ENCODE measurements around the gene ZNF679.
A peak's percentile ranks its signal among the peaks of the same experiment; 100 is the strongest.
"Not testable (repeated sequence)": the region's sequence is repeated elsewhere in the genome, so short reads cannot be mapped to it uniquely, and the experiment has no call there.

The ZNF679 gene

DNA sequence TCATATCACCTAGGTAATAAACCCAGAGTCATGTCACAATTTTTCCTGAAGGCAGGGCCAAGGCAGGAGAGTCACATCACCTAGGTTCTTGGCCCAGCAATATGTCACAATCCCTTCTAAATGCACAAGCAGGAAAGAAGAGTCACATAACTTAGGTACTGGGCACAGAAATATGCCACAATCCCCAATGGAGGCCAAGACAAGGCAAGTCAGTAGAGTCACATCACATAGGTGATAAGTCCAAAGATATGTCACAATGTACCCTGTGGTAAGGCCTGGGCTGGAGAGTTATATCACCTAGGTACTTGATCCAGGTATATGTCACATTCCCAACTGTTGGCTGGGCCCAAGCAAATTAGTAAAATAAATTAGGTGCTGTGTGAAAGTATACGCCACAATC is at the start of gene ZNF679:
TSS of gene ZNF679 (plus strand) at position 301 of the 400 bp plus-strand sequence. CDS start 20,644 bp downstream, outside the sequence.
- DNase-seq: not testable (repeated sequence)

DNA sequence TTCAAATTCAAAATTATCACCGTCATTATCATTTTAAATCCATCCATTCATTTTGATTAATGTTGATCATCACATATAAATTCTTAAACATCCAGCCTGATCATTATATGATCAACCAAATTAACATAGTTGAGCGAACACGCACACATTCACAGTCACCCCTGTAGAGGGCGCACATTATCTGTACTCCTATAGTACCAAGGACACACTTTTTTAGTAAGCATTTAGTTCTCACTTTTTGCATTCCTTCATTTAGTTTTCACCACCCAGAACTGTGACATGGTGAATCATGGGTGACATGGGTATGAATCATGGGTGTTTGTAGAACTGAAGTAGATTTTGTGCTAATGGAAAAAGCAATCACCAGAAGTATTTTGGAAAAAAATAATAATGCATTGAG is 47.3 kb upstream of the ZNF679 start:
- DNase-seq: peak; percentile 6

GRCh38 chr7:64181586-64181985 is 46.7 kb upstream of the ZNF679 start:
- no peak for DNase-seq

DNA sequence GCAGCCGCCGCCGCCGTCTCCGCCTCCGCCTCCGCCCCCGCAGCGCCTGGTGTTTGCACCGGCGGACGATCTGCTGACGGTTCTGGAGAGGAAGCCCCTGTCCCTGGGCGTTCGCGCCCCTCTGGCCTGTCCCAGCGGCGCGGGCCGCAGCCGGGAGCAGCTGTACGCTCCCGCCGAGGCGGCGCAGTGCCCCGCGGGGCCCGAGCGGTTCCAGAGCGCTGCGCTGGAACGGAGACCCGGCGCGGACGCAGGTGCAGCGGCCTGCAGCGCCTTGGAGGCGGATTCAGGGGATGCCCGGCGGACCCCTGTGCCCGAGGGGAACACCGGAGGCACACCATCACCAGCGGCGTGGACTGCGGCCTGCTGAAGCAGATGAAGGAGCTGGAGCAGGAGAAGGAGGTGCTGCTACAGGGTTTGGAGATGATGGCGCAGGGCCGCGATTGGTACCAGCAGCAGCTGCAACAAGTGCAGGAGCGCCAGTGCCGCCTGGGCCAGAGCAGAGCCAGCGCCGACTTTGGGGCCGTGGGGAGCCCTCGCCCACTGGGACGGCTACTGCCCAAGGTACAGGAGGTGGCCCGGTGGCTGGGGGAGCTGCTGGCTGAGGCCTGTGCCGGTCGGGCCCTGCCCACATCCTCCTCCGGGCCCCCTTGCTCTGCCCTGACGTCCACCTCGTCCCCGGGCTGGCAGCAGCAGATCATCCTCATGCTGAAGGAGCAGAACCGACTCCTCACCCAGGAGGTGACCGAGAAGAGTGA is 46.1 kb upstream of the ZNF679 start:
- DNase-seq: no peak

DNA sequence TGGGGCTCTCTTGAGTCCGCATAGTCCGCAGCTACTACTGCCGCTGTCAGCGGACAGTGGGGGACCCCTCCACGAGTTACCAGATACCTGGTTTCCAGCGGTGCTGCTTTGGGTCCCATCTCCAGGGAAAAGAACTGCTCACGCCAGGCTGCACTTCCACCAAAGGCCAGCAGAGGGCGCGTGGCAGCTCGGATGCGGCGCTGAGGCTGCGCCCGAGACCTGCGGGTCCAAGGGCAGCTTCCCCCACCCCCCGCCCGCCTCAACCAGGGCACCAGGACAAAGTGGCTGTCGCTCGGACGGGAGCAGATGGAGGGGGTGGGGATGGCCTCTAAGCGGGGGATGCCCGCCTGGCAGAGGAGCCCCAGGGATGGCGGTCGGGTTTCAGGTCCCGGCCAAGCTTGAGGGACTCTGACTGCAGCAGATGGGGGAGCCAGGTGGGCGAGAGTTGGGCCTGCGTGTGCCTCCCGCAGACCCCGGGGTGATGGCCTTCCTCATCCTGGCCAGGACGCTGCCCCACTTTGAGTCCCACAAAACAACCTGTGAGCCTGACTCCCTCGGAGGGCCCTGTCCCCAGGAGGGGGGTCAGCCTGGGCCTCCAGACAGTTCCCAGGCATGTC is 45.0 kb upstream of the ZNF679 start:
- peak; percentile 31 for DNase-seq

DNA sequence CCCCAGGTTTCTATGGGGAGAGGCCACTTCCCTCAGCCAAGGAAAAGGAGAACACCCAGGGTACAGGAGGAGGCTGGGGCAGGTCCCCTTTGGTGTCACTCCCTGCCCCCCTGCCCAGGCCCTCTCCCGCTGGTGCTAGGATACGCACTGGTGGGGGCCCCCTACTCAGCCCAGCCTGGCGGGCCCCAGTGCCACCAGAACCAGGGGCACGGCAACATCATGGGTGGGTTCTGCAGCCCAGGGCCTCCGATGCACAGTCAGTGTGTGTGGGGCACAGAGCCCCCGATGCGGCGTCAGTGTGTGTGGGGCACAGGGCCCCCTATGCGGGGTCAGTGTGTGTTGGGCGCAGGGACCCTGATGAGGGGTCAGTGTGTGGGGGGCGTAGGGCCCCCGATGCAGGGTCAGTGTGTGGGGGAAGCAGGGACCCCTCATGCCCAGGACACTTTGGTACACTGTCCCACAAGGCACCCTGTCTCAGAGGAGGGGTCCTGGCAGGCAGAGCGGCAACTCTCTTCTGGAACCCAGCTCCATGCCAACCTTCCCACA is 44.4 kb upstream of the ZNF679 start:
- no peak for DNase-seq

DNA sequence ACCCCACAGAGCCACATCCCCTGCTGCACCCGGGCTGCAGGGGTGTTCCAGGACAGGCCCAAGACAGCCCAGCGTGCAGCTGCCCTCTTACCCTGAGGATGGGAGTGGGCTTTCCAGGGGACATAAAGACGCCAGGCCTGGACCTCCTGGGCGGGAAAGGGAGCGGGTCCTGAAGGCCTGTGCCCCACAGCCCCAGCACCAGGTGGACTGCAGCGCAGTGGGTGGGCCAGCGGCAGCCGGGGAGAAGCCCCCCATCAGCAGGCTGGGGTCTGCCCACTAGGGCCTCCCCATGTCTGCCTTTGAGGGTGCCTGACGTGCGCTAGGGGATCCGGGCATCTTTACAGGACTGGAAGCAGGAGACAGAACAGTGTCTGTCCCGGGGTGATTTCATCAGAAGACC is 43.9 kb upstream of the ZNF679 start:
- DNase-seq: no peak

GRCh38 chr7:64187408-64187807 is 40.9 kb upstream of the ZNF679 start:
- DNase-seq: no peak

DNA sequence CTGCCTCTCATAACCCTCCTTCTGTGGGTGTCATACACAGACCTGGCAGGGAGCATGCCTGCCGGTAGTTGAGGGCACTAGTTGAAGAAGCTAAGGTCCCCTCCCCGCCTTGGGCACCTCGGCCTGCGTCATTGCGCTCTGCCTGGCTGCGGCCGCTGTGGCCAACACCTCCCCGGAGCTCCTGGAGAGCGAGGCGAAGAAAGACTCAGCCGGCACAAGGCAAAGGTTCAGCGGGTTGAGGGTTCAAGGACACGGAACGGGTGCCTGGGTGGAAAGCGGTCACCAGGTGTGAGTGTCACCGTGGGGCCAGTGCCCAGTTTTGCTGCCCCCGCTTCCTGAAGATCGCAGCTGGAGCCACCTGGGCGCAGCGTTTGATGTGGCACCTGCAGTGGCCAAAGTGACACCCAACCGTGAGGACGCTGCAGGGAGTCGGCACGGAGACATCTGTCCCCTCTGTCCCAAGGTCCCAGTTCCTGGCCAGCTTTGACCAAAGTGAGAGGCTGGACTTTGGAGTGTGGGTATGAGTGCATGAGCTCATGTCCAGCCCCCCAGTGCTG is 36.0 kb upstream of the ZNF679 start:
- DNase-seq: no peak

GRCh38 chr7:64192775-64193174 is 35.5 kb upstream of the ZNF679 start:
- DNase-seq: no peak

DNA sequence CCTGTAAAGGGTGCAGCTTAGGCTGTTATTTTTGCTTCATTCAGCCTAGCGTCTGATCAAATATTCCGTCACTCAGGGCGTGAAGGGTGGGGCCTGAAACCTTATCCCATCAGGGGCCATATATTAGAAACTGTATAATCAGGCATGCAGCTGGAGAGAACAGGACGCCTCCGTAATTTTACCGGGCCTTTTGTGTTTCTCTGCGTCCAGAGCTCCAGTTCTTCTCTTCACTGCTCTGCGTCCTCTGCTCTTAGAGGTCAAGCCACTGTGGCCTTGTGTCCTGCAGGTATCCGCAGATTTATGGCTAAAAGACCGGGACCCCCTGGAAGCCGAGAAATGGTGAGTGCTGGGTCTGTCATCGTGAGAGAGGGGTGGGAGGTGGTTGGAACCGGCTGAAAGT is 21.4 kb upstream of the ZNF679 start, which contains the start of gene ZNF735:
TSS of gene ZNF735 (plus strand) at position 301 of the 400 bp plus-strand sequence. CDS start at position 301, 0 bp downstream.
- no peak for DNase-seq

- DNase-seq: not testable (repeated sequence)
Measured at GRCh38 chr7:64219710-64220298, 8.5 kb upstream of the ZNF679 start.

GRCh38 chr7:64223366-64223765 is 4.9 kb upstream of the ZNF679 start:
- no peak for DNase-seq

DNA sequence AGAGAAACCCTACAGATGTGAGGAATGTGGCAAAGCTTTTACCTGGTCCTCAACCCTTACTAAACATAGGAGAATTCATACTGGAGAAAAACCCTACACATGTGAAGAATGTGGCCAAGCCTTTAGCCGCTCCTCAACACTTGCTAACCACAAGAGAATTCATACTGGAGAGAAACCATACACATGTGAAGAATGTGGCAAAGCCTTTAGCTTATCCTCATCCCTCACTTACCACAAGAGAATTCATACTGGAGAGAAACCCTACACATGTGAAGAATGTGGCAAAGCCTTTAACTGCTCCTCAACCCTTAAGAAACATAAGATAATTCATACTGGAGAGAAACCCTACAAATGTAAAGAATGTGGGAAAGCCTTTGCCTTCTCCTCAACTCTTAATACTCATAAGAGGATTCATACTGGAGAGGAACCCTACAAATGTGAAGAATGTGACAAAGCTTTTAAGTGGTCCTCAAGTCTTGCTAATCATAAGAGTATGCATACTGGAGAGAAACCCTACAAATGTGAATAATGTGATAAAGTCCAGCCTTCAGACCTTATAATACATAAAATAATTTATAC is 38.2 kb downstream of the ZNF679 start:
- no peak for DNase-seq

GRCh38 chr7:64277630-64278029 is 49.4 kb downstream of the ZNF679 start:
- no peak for DNase-seq

DNA sequence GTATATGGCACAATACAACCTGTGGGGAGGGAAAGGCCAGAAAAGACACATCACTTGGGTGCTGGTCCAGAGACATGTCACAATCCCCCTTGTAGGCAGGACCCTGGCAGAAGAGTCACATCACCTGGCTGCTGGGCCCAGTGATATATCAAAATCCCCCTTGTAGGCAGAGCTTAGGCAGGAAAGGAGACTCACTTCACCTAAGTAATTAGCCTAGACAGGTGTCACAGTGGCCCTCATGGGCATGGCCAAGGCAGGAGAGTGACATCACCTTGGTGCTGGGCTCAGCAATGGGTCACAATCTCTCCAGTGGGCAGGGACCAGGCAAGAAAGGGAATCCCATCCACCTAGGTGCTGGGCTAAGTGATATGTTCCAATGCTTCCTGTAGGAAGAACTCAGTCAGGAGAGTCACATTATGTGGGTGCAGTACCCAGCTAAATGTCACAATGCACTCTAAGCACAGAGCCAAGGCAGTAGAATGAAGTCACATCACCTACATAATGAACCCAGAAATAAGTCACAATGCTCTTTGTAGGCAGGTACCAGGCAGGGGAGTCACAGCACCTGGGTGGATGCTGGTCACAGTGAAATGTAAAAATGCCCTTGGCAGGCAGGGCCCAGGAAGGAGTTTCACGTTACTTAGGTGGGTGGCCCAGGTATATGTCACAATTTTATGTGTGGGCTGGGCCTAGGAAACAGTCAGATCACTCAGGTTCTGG is 66.6 kb downstream of the ZNF679 start:
- DNase-seq: no peak

DNA sequence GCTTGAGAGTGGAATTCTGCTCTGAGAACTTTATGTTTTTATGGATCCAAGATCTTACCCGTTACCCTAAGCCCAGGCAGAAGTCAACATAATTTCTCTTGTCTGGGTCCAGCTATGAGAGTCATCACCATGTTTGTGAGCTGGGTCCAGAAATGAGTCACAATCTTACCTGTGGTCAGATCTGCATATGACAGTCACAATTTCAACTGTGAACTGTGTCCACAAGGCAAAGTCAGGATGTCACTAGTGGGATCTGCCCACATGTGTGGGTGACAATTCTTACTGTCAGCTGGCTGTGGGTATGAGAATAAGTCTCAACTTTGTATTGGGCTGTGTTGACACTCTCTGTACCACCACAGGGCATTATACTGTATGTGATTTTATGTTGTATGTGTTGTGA is 69.1 kb downstream of the ZNF679 start:
- not testable (repeated sequence) for DNase-seq

DNA sequence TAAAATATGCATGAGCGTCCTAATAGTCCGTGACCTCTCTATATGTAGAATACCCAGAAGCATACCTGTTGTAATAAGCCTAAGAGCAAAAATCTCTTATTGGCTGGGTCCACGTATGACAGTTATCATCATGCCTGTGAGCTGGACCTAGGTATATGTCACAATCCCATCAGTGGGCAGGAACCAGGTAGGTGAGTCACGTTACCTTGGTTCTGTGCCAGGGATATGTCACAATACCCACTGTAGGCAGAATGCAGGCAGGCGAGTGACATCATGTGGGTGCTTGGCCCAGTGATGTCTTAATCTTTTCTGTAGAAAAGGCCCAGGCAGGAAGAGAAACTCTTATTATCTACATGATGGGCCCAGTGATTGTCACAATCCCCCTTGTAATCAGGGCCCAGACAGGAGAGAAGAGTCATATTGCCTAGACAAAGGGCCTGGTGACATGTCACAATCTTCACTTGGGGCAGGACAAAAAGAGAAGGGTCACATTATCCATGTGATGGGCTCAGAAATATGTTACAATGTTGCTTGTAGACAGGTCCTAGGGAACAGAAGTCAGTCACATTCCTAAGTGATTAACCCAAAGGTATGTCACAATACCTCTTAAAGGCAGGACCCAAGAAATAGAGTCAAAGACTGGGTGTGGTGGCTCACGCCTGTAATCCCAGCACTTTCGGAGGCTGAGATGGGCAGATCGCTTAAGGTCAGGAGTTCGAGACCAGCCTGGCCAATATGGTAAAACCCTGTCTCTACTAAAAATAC is 72.5 kb downstream of the ZNF679 start:
- DNase-seq: no peak

DNA sequence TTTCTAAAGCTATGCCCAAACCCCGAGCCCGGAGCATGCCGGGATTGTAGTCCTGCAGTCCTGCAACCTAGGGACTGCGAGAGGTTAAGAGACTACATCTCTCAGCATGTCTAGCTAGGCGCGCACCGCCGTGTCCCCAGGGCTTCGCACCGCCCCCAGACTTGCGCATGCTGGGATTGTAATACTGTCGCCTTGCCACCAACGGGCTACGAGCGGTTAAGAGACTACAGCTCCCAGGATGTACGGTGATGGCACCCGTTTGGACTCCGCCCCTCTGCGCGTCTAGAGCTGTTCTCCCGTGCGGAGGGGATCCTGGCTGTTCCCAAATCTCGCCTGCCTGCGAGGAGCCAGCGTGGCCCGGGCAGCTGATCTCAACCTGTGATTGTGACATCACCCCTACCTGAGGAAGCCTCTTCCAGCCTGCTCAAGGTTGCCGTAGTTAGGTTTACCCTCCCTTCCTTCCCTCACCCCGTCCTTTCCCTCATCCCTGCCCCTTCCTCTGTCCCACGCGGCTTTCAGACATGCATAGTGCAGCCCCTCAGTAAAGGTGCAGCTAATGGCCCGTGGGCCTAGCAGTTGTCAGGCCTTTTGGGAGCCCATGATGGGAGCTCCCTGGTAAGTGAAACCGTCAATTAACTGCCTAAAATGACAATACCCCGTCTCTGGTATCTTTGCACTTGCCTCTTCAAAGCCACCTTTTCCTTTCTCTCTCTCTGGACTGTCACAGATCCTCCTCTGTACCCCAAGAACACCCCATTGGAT is 79.2 kb downstream of the ZNF679 start:
- DNase-seq: peak; percentile 96

- no peak for DNase-seq
Measured at GRCh38 chr7:64308016-64308270, 79.7 kb downstream of the ZNF679 start.

DNA sequence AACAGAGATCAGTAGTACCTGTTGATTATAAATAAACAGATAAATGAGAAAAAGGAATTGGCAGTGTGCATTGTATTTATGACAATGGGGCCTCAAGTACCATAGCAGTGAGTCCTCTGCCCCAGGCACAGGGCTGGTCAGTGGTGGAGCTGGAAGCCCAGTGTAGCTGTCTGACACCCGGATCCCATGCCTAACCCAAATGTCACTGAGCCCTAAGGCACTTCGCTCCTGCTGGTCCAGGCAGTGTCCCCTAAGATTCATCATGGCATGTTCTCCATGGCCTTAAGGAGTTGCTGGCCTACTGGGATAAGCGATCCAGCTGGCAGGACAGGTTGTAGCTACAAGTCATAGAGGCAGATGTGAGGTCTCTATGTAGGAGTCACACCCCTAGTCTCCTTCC is 82.2 kb downstream of the ZNF679 start:
- DNase-seq: no peak

All from CD4-positive, alpha-beta T cell treated with Interleukin-21 for 1 hour (primary cell).